Mucosa of gallbladder (tissue), 1 donor: ENCODE data around the gene DUOXA2. TPM values are rescaled to one million over a fixed set of nuclear protein-coding genes. Genes with fewer than 3 reads are reported as not detected.
A peak's percentile ranks its signal among the peaks of the same experiment; 100 is the strongest.
"Not testable (repeated sequence)": the region's sequence is repeated elsewhere in the genome, so short reads cannot be mapped to it uniquely, and the experiment has no call there.

ENCODE experiments used
- DNase-seq: peaks from one replicate; pipeline ENCODE4 v3.0.0-alpha.2; 2020; ENCODE audit warnings: low spot score
- total RNA-seq: library from RNA; stranded (reverse); gene quantifications from one replicate; pipeline ENCODE4 v1.2.1, GENCODE V29; 2021
- donor health status: DM: no; HTN: no; CAD: no.

Gene DUOXA2
- total RNA-seq: 87.1 TPM

GRCh38 chr15:45114076-45114750 is at the start of gene DUOXA2, which contains the start of gene DUOX2:
TSS of gene DUOXA2 (plus strand) at chr15:45114326. CDS start at chr15:45114606, 280 bp downstream.
TSS of gene DUOX2 (minus strand) at chr15:45114172. CDS start at chr15:45113411, 761 bp downstream.
- peak; percentile 82 for DNase-seq

- DNase-seq: no peak
These were observed 49.7 kb upstream of the DUOXA2 start for GRCh38 chr15:45064386-45064785.

GRCh38 chr15:45069942-45070360 is 44.2 kb upstream of the DUOXA2 start:
- not testable (repeated sequence) for DNase-seq

- not testable (repeated sequence) for DNase-seq
These were observed 40.5 kb upstream of the DUOXA2 start for GRCh38 chr15:45073602-45074001.

- not testable (repeated sequence) for DNase-seq
These were observed 38.4 kb upstream of the DUOXA2 start for GRCh38 chr15:45075440-45076320.

- peak; percentile 46 for DNase-seq
These were observed 36.7 kb upstream of the DUOXA2 start for GRCh38 chr15:45077391-45077790.

- not testable (repeated sequence) for DNase-seq
These were observed 34.9 kb upstream of the DUOXA2 start for GRCh38 chr15:45079201-45079600.

- DNase-seq: peak; percentile 44
These were observed 34.4 kb upstream of the DUOXA2 start for GRCh38 chr15:45079628-45080246.

- DNase-seq: not testable (repeated sequence)
These were observed 33.5 kb upstream of the DUOXA2 start for GRCh38 chr15:45080593-45080992.

GRCh38 chr15:45082412-45082811 is 31.7 kb upstream of the DUOXA2 start:
- DNase-seq: not testable (repeated sequence)

GRCh38 chr15:45083223-45083622 is 30.9 kb upstream of the DUOXA2 start:
- no peak for DNase-seq

- no peak for DNase-seq
These were observed 30.0 kb upstream of the DUOXA2 start for GRCh38 chr15:45084163-45084562.

GRCh38 chr15:45087513-45087912 is 26.6 kb upstream of the DUOXA2 start:
- no peak for DNase-seq

- DNase-seq: no peak
These were observed 25.1 kb upstream of the DUOXA2 start for GRCh38 chr15:45088801-45089711.

- no peak for DNase-seq
These were observed 24.3 kb upstream of the DUOXA2 start for GRCh38 chr15:45089712-45090373.

GRCh38 chr15:45091161-45091560 is 23.0 kb upstream of the DUOXA2 start:
- no peak for DNase-seq

GRCh38 chr15:45091576-45091975 is 22.6 kb upstream of the DUOXA2 start:
- no peak for DNase-seq

GRCh38 chr15:45093013-45093412 is 21.1 kb upstream of the DUOXA2 start:
- DNase-seq: no peak

GRCh38 chr15:45093622-45094357 is 20.3 kb upstream of the DUOXA2 start:
- DNase-seq: no peak

- no peak for DNase-seq
These were observed 19.8 kb upstream of the DUOXA2 start for GRCh38 chr15:45094358-45094730.
